Measurements from ENCODE around the gene PSMC6.

Gene PSMC6

DNA sequence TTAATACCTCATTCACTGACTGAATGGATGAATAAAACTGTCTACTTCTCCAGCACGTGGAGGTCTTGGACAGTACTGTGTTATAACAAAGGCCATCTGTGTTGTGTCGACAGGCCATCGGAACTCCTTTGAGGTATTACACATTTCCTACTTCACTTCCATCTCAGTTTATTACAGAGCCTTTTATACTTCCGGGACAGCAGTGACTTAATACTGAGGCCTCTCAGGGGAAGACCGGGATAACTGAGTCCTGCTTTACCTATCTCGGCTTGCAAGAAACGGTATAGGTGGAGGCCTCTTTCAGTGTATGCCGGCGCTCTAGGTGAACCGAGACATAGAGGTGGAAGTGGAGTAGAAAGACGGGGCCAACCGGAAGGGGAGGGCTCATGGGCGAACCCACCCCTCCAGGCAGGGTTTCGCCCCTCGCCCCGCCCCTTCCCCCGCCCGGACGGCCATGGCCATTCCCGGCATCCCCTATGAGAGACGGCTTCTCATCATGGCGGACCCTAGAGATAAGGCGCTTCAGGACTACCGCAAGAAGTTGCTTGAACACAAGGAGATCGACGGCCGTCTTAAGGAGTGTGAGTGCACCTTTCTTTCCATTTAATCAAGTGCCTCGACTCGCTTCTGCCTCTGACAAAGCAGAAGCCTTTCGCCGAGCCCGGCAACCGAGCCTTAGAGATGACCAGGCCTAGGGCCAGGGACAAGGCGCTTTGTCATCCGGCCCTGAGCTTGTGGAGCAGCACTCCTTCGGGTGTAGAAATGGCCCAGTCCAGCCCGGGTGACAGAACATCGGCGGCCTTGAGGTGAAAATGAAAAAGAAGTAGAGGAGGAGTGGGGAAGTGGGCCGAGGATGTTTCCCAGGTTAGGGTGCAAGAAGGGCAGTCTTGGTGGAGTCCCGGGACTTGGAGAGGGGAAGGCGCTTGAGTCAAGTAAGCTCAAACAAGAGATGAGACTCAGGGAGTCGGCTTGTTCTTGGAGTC, at the start of gene PSMC6:
TSS of gene PSMC6 (plus strand) at position 477 of the 983 bp plus-strand sequence. CDS start at position 497, 20 bp downstream.
- DNase-seq: peak; percentile 89 to 95 (median 93)

DNA sequence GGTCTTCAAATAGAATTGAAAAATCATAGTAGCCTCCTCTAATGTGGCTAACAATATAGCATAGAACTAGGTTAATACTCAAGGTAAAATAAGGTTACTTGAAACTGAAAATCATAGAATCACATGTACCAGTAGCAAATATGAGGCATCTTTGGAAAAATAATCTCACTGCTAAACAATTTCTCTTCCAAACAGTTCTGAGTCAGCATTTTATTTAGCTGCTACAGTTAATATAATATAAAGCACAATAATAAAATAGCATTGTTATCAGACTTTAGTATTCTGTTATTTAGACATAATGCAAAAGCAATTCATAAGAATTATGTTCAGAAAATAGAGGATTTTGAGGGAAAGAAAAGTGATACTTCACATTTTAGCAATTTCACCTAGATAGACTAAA, 46.7 kb upstream of the PSMC6 start:
- DNase-seq: no peak

DNA sequence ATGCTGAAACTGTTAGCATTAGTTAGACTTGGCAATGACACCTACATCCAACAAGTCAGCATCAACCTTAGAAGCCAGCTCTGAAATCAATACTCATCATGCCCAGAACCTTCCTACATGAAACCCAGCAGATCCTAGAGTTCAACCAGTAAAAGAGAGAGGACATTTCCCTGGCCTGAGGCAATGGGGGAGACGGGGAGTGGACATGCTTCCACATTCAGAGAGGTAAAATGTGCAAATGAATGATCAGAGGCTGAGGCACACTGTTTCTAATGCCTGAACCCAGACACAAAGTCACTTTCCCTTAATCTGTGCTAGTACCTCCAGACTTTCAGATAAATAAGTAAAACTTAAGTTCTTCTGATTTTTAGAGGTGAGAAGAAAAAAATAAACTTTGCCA, 46.2 kb upstream of the PSMC6 start:
- no peak for DNase-seq

DNA sequence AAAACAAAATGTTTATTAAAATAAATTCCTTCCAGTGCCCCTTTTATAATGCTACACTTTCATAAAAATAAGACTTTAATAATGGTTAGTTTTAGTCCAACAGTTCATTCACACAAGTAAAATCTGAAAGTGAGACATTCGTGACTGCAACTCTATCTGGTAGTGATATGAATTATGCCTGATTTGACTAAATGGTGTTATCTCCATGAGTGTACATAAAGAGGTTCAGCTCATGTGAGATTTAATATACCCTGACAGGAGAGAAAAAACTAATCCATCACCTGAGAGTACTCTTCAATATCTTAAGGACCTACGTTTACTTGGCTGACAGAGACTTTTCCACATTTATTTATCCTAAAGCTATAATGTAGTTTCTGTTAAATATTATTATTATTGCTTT, 45.7 kb upstream of the PSMC6 start:
- no peak for DNase-seq

DNA sequence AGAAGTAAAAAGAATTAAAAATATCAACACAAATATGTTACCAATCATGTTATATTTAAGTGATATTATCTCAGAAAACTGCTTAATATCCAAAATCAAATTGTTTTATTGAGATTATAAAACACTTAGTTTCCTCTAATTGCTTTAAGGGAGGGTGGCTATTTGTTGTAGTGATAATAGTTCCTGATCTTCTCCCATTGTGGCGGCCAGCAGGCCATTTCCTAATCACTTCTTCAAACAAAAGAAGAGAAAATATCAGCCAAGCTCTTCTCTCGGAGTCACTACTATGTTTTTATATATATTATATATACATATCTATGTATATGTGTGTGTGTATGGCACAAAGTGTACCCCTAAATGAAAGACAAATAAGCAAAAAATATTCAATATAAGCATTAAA, 43.1 kb upstream of the PSMC6 start:
- no peak for DNase-seq

DNA sequence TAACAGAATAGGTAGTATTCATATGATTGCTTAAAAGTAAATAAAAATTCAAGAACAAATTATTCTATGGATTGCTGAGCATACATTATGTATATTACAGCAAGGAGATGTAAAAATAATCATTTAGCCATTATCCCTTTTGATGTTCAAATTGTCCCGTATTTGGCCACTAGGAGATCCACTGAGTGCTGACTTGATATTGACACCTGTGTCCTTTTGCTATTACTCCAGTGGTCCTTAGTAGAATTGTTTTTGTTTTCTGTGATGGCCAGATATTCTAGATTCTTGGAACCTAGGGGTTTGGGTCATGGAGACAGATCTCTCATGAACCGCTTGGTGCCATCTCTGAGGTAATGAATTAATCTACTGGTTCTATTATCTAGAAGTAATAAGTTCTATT, 28.4 kb upstream of the PSMC6 start:
- no peak for DNase-seq

DNA sequence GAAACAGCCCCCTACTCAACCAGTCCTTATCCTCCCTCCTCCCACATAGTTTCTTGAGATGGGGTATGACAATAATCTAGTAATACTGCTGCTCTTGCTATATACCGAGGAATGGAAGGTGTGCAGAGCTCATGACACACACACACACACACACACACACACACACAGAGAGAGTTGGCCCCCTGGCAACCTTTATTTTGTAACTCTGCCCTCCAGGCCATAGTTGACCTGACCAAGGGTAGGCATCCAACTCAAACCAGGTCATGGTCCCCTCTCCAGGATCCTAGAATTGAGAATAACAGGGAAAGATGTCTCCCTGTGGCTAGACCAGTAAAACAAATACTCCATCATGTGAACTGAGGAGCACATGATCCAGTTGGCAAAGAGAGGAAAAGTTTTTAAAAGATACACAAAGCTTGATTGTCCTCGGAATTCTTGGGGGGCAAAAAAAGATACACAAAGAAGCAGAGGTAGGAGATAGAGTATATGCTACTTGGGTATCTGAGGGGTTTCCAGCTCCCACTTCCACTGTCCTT, 22.9 kb upstream of the PSMC6 start:
- no peak for DNase-seq

DNA sequence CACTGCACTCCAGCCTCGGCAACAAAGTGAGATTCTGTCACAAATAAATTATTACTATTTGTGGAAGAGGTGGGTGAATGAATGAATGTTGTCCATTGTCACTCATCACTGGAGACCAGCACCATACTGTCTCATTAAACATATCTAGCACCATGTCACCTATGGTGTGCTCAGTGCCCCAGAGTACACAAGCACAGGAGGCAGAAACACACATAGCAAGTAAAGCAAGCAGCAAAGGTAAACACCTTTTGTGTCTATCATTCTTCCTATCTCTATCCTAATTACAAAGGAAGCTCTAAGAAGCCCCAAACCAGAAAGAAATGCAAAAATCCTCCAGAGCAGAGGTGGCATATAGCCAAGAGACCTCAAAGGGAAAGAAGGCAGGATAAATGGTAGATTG, 20.8 kb upstream of the PSMC6 start:
- no peak for DNase-seq

DNA sequence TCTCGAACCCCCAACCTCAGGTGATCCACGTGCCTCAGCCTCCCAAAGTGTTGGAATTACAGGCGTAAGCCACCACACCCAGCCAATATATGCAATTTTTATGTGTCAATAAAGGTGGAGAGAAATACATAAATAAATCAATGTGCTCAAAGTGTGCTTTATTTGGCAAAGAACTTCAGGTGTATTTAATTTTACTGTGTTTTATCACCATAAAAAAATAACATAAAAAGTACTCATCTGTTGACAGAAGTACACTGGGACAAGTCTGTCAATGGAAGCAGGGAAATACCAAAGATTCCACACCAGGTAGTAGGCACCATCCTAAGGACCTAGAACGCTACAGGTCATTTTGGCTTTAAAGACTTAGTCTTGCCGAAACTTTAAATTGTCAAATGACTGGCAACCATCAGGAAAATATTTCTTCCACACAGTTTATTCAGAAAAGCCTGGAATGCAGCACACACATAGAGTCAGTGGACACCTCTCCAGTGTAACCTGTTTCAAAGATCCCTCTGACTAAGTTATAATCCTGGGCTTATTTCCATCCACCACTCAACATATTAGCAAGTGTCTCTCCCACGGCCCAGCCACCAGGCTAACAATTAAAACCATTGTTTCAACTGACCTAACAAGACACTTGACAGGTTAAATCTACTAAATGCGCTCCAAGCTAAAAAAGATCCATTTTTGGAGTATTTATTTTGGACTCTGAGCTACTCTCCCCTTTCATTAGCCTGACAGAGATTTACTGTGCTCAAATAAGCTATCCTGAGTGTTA, 15.8 kb upstream of the PSMC6 start:
- DNase-seq: no peak

DNA sequence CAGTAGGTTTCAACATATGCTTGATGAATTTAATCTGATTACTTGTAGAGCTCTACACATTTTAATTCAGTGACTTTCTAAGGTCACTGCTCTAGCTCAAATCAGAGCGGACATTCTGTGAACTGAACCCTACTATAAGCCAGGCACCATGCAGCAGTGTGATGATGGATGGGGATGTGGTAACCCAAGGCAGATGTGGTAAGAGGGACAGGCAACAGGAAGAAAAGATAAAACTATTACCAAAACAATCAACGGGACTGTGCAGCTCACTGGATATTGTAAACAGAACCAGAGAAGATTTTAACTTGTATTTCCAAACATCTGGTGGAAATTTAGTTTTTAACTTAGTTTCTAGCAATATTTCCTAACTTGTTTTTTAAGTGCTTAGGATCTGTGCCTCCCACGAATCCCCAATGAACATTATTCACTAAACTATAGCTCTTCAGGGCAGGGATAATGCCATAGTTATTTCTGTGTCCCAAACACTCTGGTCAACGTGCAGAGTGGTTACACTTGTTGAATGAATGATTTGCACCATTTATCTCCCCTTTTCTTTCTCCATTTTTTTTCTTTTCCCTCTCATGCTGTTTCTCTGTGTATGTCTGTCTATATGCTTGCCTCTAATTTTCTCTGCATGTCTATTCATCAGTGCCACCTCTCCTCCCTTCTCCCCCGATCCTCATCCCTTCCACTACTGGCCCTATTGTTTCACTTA, 14.6 kb upstream of the PSMC6 start:
- DNase-seq: no peak

DNA sequence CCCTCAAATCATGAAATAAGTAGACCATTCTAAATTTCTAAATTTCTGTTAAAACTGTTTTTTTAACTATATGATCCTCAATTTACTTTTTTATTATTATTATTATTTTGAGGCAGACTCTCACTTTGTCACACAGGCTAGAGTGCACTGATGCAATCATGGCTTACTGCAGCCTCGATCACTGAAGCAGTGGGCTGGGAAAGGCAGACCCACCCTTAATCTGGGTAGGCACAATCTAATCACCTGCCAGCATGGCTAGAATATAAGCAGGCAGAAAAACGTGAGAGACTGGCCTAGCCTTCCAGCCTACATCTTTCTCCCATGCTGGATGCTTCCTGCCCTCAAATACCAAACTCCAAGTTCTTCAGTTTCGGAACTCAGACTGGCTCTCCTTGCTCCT, 14.0 kb upstream of the PSMC6 start:
- DNase-seq: no peak

DNA sequence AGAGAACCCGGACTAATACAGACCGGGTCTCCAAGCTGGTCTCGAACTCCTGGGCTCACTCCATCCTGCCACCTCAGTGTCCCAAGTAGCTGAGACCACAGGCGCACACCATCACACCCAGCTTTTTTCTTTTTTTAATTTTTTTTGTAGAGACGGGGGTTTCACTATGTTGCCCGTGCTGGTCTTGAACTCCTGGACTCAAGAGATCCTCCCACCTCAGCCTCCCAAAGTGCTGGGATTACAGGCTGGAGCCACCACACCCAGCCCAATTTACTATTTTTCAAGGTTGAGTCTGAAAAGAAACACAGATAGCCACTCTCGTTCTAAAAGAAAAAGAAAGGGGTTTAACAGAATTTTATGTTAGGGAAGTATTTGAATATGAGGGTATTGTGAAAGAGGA, 13.5 kb upstream of the PSMC6 start:
- DNase-seq: no peak

DNA sequence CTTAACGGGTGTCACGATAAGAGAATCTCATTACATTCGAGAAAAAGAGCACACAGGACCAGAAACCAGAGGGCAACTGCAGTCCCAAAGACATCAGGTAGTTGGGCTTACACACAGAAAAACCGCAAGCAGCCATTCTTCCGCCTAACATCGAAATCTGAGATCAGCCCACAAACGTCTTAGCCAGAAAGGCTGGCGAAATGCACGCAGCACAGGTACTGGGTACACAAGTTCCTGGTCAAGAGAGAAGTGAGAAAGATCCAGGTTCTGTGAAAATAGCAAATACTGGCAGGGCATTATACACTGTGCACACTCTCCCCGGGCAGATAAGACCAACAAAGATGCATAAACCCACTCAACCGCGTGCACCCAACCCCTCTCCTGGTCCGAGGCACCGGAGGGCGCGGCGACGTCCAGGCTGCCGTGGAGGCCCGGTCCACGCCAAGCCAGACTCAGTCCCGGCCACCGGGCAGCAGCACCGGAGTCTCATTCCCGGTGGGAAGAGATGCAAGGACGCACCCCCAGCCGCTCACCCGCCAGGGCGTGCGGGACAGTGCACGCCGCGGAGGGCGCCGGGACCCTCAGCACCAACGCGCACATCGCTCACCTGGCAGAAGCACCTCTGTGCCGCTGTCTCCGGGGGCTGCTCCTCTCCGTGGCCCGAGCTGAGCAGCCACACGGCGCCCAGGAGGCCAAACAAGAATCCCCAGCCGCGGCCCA, 12.1 kb upstream of the PSMC6 start:
- peak; percentile 14 to 35 (median 24) for DNase-seq

DNA sequence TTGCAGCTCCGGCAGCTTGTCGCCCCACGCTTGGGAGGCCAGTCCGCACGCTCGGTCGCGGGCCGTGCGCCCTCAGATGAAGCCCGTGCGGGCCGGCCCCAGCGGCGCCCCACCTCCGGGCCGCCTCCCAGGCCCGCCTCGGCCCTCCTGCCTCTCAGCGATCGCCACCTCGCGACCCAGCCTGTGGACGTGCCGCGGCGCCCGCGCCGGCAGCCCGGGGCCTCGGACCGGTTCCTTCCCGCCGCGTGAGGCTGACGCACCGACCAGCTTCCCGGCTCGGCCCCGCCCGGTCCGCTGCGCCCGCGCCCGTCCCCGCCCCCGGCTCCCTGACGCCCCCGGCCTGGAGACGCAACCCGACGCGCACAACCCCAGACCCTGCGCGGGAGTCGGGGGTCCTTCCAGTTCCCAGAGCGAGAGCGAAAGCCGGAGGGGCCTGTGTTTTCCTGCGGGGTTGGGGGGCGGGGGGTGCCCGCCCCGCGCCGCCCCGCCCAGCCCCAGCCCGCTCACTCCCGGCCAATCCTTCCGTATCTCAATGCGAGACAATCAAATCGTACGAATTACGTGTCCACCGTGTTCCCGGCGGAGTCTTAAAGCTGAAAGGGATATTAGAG, 11.4 kb upstream of the PSMC6 start, which contains the start of gene ERO1A:
TSS of gene ERO1A (minus strand) at position 78 of the 611 bp plus-strand sequence. CDS start at position 1, 77 bp downstream.
- DNase-seq: peak; percentile 24 to 35 (median 30)

DNA sequence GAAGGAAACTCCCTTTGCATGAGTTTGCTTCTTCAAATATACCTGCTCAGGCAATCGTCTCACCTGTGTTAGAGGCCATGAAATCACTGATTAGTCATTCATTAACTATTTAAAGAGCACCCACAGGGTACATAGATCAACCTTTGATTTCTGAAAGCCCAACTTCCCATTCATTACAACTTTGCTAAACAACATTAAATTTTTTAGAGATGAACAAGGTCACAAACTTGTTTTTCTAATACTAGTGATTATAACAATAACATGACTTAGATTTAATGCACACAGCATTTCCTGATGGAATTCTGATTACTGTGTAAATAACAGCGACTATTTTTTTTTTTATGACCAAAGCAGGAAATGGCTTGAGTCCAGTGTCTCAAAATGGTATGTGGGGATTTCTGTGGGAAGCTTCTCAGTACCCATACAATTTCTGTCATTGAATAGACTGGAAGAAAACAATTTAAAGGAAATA, 6.3 kb upstream of the PSMC6 start:
- no peak for DNase-seq

DNA sequence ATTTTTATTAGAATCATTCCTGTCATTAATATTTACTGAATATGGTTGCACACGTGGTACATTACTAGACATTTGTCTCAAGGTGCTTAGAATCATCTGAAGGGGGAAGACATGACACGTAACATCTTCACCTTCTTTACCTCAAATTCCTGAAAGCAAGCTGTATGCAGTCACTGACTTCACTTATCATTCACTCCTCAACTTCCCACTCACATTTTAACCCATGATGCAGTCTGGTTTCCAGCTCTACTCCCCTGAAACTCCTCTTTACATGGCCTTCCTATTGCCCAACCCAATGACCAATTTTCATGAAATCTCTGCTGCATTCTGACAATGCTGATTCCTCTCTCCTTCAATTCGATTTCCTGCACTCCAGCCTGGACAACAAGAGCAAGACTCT, 5.8 kb upstream of the PSMC6 start:
- DNase-seq: no peak

DNA sequence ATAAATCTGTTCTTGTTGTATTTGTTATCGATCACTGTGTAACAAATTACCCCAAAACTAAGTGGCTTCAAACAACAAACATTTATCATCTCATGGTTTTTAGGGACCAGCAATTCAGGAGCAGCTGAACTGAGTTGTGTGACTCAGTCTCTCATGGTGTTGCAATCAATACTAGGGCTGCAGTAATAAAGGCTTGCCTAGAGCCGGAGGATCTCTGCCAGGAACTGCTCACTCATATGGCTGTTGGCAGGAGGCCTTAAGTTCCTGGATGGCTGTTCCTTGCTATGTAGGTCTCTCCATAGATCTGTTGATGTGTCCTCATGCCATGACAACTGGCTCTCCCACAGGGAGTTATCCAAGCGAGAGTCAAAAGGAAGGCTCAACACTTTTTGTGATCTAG, 3.8 kb upstream of the PSMC6 start:
- DNase-seq: no peak

DNA sequence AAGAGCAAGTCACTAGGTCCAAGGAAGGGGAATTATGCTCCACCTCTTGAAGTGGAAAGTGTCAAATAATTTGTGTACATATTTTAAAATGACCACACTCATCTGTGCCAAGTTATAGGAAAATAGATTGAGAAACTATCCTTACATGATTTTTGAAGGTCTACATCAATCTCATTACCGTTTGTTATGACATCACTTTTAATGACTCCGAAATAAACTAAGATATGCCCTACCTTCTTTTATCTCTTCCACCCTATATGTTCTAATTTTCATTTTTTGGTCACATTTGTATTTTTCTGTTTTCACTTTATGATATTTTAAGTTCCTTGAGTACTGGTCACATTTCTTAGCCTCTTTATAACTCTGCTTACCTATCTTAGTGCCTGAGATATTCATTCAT, 3.3 kb upstream of the PSMC6 start:
- no peak for DNase-seq

DNA sequence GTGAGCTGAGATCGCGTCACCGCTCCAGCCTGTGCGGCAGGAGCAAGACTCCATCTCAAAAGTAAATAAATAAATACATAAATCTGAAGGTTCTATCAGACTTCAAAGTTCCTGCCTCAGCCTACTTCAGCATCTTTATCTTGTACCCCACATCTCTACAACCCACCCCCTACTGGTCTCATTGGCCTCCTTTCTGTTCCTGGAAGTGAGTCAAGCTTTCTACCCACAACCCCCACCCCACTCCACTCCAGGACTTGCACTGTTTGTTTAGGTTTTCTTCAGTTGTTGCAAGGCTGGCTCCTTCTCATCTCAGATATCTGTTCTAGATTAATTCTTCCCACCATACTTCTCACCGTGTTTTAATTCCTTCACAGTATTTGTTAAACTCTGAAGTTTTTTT, 714 bp upstream of the PSMC6 start:
- peak in 1 of 4 experiments; percentile 2 for DNase-seq

DNA sequence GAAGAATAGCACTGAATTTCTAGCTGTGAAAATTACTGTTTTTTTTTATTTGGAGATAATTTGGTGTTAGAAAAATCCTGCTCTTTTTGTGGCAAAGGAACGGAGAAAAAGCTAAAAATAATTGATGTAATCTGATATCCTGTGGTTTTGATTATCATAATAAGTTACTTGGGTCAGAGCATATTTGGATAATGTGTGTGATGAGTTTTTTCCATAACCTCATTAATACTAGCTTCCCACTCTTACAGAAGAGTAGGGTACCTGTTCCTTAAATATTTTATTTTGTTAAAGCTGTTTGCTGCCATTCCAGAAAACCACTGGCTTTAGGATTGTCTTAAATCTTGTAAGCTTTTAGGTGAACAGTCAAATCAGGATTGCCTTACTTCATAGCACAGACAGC, 4.7 kb downstream of the PSMC6 start:
- DNase-seq: no peak

DNA sequence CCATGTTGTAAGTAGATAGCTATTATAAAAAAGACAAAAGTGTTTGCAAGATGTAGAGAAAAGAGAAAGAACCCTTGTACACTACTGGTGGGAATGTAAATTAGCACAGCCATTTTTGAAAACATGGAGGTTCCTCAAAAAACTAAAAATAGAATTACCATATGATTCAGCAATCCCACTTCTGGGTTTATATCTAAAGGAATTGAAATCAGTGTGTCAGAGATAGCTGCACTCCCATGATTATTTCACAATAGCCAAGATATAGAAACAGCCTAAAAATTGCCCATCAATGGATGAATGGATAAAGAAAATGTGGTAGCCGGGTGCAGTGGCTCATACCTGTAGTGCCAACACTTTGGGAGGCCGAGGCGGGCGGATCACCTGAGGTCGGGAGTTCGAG, 9.2 kb downstream of the PSMC6 start:
- no peak for DNase-seq
